ENCODE data around the gene CSTPP1.

DNA sequence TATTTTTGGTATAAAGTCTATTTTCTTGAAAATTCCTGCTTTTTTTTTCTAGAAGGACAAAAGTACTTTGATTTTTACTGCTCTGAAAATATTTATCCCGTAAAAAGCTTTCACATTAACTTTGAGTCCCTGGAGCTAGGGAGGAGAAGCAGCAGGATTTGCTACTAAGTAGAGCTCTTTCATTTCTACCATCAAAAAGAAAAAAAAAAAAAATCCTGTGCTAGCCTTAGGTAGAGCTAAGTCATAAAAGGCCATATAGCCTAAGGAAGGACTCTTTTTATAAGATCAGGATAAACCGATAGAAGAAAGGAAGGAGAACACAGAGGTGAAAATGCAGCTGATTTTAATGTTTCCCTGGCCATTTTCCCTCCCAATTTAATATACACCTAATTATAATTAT, 48.0 kb downstream of the CSTPP1 start:
- TF ChIP-seq, protein P1, sequence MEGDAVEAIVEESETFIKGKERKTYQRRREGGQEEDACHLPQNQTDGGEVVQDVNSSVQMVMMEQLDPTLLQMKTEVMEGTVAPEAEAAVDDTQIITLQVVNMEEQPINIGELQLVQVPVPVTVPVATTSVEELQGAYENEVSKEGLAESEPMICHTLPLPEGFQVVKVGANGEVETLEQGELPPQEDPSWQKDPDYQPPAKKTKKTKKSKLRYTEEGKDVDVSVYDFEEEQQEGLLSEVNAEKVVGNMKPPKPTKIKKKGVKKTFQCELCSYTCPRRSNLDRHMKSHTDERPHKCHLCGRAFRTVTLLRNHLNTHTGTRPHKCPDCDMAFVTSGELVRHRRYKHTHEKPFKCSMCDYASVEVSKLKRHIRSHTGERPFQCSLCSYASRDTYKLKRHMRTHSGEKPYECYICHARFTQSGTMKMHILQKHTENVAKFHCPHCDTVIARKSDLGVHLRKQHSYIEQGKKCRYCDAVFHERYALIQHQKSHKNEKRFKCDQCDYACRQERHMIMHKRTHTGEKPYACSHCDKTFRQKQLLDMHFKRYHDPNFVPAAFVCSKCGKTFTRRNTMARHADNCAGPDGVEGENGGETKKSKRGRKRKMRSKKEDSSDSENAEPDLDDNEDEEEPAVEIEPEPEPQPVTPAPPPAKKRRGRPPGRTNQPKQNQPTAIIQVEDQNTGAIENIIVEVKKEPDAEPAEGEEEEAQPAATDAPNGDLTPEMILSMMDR (IDR thresholded peaks at IDR 0.05): no peak
- TF ChIP-seq EP300 (IDR thresholded peaks at IDR 0.05): no peak
- no peak for TF ChIP-seq POLR2AphosphoS5 (IDR thresholded peaks at IDR 0.05)

All from esophagus muscularis mucosa (tissue), 4 donors.